HS-27A (cell line): ENCODE results near the gene GLRX2.

Experiments used
- DNase-seq: peaks from one replicate; pipeline ENCODE4 v3.0.0-alpha.2; 2012; ENCODE audit warnings: low read depth, missing footprints

GLRX2 gene

GRCh38 chr1:193111641-193112090, 6.5 kb upstream of the GLRX2 start:
- peak; percentile 67 for DNase-seq

DNA sequence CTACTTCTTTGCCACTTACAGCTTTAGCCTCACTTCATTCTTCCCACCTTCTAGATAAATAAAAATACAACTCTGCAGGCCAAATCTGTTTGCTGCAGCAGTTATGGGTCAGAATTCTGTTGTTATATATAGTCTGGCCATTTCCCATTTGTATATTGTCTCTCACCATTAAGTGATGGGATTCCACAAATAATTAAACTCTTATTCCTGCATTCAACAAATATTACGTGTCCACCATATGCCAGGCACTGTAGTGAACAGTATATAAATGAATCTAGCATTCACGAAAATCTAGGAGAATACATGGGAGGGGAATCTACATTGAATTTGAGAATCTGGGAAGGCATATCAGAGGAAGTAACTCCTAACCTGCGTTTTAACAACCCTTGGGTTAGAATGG, 5.7 kb upstream of the GLRX2 start:
- DNase-seq = no peak

GRCh38 chr1:193110246-193110645, 5.0 kb upstream of the GLRX2 start:
- no peak for DNase-seq

DNA sequence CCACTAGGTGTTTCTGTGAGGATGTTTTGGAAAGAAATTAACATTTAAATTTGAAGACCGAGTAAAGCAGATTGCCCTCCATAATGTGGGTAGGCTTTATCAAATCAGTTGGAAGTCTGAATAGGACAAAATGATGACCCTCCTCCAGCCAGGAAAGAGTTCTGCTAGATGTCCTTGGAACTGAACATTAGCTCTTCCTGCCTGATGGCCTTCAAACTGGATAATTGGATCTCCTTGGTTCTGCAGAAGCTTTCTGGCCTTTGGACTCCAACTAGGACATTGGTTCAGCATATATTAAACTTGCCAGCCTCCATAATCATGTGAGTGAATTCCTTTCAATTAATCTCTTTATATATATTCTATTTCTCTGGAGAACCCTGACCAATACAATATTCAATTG, 4.4 kb upstream of the GLRX2 start:
- no peak for DNase-seq

DNA sequence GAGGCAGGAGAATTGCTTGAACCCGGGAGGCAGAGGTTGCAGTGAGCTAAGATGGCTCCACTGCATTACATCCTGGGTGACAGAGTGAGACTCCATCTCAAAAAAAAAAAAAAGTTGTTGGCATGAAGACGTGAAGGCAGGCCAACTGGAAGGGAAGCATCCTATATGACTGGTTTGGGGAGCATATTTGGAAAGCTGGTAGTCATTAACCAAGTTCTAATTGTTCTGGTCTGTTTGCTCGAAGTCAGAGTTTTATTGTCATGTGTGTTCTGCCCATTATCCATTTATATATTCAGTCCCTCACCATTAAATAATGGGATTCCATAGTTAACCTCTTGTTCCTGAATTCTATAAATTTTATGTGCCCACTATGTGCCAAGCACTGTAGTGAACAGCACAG, 3.3 kb upstream of the GLRX2 start:
- no peak for DNase-seq

GRCh38 chr1:193105821-193106177, 585 bp upstream of the GLRX2 start:
- no peak for DNase-seq

DNA sequence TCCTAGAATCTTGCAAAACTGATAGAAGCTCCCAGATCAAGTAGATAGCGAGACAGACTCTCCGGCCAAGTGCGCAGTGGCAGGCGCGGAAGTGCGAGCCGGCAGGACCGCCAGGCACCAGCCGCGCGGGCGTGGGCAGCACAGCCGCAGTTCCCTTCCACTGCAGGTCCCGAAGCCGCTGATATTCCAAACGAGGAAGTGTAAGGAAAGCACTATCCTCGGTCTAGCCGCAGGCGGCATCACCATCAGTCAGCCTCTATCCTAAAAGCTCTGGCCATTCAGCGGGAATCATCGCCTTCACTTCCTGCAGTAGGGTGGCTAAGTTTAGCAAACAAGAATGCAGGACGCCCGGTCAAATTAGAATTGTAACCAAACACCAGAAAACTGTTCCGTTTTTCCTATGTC, 710 bp downstream of the GLRX2 start:
- DNase-seq = no peak

- no peak for DNase-seq
These were observed 1.3 kb downstream of the GLRX2 start for GRCh38 chr1:193103759-193104501.

- no peak for DNase-seq
These were observed 2.6 kb downstream of the GLRX2 start for GRCh38 chr1:193102662-193103061.

GRCh38 chr1:193094112-193094511, 11.1 kb downstream of the GLRX2 start:
- DNase-seq = no peak

- DNase-seq = no peak
These were observed 14.3 kb downstream of the GLRX2 start for GRCh38 chr1:193090865-193091264.

DNA sequence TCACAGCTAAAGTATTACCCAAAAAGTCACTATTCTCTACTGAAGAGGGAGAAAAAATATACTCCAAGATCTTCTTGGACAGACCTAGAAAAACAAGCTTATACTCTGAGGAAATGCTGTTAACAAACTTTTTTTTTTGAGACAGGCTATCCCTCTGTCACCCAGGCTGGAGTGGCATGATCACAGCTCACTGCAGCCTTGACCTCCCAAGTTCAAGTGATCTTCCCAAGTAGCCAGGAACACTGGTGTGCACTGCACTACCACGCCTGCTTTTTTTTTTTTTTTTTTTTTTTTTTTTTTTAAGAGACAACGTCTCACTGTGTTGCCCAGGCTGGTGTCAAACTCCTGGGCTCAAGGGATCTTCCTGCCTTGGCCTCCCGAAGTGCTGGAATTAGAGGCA, 17.3 kb downstream of the GLRX2 start:
- DNase-seq = no peak

DNA sequence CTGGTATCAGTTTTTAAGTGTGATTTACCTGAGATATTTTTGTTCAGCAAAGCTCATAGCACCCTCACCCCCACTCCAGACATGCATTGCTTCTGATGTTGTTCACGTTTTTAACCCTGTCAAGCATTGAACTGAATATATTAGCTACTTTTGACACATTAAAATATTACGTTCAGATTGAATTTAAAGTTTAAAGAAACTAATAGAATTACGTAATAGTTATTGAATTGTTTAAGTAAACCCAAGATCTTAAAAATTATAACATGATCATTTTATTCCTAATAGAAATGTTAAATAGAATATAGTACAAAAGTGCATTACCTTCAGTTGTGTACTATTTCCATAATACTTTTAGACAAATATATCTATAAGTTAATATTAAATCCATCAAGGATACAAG, 18.9 kb downstream of the GLRX2 start:
- DNase-seq = no peak

DNA sequence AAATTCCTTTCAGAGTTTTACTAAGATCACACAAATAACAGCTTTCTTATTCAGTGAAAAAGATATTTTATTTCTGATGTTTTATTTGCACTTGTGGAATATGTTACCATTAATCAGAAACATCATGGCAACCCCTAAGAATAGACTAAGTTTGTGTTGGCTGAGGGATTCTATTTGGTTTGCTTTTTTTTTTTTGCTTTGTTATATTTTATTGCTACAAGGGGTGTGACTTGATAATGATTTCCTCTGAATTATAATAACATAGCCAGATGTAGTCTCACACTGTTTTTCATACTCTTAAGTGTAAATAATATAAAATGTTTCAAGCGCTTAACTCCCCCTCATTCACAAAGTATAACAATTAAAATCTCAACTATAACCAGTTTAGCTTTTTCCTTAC, 20.0 kb downstream of the GLRX2 start:
- no peak for DNase-seq

- no peak for DNase-seq
These were observed 21.7 kb downstream of the GLRX2 start for GRCh38 chr1:193083365-193084088.

DNA sequence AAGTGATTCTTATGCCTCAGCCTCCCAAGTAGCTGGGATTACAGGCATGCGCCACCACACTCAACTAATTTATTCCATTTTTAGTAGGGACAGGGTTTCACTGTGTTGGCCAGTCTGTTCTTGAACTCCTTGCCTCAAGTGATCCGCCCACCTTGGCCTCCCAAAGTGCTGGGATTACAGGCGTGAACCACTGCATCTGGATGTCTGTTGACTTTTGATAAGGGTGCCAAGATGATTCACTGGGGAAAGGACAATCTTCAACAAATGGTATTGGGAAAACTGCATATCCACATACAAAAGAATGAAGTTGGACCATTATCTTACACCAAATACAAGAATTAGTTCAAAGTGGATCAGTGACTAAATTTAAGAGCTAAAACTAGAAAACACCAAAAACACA, 26.0 kb downstream of the GLRX2 start:
- DNase-seq = no peak

DNA sequence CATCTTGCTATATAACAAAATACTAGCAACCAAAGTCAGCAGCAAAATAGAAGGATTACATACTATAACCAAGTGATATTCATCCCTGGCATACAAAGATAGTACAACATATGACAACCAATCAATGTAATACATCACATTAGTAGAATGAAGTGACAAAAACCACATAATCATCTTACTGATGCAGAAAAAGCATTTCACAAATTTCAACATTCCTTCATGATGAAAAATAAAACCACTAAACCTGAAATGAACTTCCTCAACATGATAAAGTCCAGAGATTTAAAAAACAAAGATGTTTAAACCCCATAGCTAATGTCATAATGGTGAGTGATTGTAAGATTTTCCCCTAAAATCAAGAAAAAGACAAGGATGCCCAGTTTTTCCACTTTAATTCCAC, 27.2 kb downstream of the GLRX2 start:
- DNase-seq = no peak

DNA sequence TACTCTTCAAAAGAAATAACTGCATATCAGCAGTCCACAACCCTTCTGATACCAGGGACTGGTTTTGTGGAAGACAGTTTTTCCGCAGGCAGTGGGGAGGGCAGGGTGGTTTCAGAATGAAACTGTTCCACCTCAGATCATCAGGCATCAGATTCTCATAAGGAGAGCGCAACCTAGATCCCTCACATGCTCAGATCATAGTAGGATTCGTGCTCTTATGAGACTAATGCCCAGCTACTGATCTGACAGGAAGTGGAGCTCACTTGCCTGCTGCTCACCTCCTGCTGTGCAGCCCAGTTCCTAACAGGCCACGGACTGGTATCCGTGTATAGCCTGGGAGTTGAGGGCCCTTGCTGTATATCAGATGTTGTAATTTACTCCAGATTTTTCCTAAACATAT, 34.3 kb downstream of the GLRX2 start:
- DNase-seq = no peak

GRCh38 chr1:193070386-193070753, 34.8 kb downstream of the GLRX2 start:
- no peak for DNase-seq

DNA sequence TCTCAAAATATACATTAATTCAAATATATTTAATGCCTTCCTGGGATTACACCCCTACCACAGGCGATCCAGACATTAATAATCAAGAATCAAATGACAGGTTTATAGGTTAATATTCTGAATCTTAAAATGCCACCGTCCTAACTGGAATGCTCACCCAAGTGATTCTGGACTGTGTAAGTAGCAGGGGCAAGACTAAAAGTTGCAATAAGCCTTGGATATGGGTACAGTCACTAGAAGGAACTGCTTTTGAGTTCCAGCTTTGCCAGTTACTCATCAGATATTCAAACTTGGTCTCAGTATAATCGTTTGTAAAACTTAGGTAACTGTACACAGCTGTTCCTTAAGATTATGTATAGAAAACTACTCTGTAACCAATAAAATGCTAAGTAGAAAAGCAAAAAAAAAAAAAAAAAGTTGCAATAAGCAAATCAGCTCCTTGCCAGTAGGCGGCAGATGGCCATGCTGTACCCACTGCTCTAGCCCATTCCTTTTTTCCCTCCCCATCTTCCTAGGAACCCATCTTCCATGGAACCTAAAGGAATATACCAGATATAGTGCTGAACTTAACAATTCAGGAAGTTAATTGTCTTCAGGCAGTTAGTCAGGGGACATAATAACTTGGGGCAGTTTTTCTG, 35.3 kb downstream of the GLRX2 start:
- DNase-seq = no peak

DNA sequence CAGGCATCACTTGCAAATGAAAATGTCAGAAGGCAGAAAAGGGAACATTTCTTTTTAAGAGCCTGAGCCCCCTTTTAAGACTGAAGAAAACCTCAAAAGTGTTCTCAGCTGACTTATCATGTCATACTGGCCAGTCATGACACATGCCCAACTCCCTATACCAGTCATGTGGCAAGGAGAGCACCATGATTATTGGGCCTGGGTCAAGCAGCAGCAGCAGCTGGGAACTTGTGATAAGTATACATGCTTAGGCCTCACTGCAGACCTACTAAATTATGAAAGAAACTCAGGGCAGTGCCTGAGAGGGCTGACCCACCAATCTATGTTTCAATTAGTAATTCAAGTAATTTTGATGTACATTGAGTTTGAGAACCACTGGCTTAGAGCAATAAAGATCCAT, 37.2 kb downstream of the GLRX2 start:
- no peak for DNase-seq

- DNase-seq = no peak
These were observed 38.6 kb downstream of the GLRX2 start for GRCh38 chr1:193066606-193067005.

DNA sequence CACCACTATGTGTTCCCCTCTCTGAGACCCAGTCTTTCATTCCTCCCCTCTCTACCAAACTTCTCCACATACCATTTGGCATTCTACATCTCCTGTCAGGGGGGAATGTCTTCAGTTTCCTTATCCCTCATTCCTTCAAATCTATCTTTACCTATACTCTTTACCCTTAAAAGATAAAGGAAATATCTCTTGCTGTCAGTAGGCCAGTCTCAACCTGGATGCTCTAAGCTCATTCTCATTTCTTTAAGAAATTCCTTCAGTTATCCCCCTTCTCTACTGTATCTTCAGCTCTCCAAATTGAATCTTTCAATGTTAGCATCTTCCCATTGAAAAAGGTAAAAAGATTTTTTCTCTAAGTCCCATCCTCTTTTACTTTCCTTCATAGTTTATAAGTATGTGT, 39.3 kb downstream of the GLRX2 start:
- no peak for DNase-seq
